Right lobe of liver (tissue), 6 donors: ENCODE data around the gene RAB35. TPM values are rescaled to one million over a fixed set of nuclear protein-coding genes. Genes with fewer than 3 reads are reported as not detected.

Experiments used
- ATAC-seq, 4 donors: fragments of 200-7000 bp; cut with Tn5 transposase; one replicate each; pipeline ENCODE4 v1.9.1; 2020; ENCODE audit warnings: mild to moderate bottlenecking in 4 of 4, moderate library complexity in 4 of 4
- DNase-seq, 3 donors: peaks; one replicate each; pipeline ENCODE4 v3.0.0-alpha.2; 2020
- H3K27ac ChIP-seq, 3 donors: fragments of 200-600 bp; one replicate each; pipeline ENCODE4 v1.8.0; 2022
- H3K27me3 ChIP-seq, 2 donors: fragments of 200-600 bp; one replicate each; pipeline ENCODE4 v1.8.0; 2022
- H3K36me3 ChIP-seq, 4 donors: fragments of 200-600 bp; sonication (generic) in 1 of 4; one replicate each; pipeline versions ENCODE4 v1.5.1 to v1.8.0; 2017 to 2022; ENCODE audit warnings: control low read depth in 1 of 4
- H3K4me1 ChIP-seq, 4 donors: fragments of 200-600 bp; sonication (generic) in 1 of 4; one replicate each; pipeline versions ENCODE4 v1.5.1 to v1.8.0; 2017 to 2022; ENCODE audit warnings: control low read depth in 1 of 4
- H3K4me3 ChIP-seq, 3 donors: fragments of 200-600 bp; one replicate each; pipeline ENCODE4 v1.8.0; 2022
- H3K9me3 ChIP-seq, 4 donors: fragments of 200-600 bp; sonication (generic) in 1 of 4; one replicate each; pipeline versions ENCODE4 v1.5.1 to v1.8.0; 2017 to 2022; ENCODE audit warnings: control low read depth in 1 of 4
- POLR2A ChIP-seq: fragments of 450-650 bp; IDR thresholded peaks from one replicate; pipeline ENCODE4 v1.6.1; 2017; ENCODE audit warnings: antibody characterized with exemption, mild to moderate bottlenecking
- WGBS: methylation state at CpG from one replicate; pipeline ENCODE4 v1.1.6; 2018; ENCODE audit warnings: low coverage, low lambda C conversion rate; ENCODE audit not compliant: insufficient coverage; ENCODE audit errors: missing lambda C conversion rate; 5-methylcytosine and 5-hydroxymethylcytosine counted together
- intact Hi-C, 2 donors: fragments of 100-400 bp; cut with DNase I; formaldehyde crosslinking; loops; one replicate each; pipeline versions ENCODE4 v1.11.2 to v1.14.1; 2022
- total RNA-seq, 6 experiments: library from RNA; depleted of rRNA in 2 of 6; stranded (reverse); fragments of >200 nt in 2 of 6; fragmentation: NEBNext Ultra II Directional in 3 of 6; extraction: Animal tissue kit (Norgen Biotek cat#: 25700) in 3 of 6; gene quantifications; one replicate each; pipeline versions ENCODE4 v1.1.0 to v1.2.4, GENCODE V29; 2016 to 2023
- TF ChIP-seq, protein P1 (sequence below), 4 donors: fragments of 200-600 bp in 3 of 4; fragments of 450-650 bp in 1 of 4; IDR thresholded peaks; one replicate each; pipeline versions ENCODE4 v1.5.1 to v1.8.0; 2016 to 2022; ENCODE audit warnings: antibody characterized with exemption in 4 of 4, mild to moderate bottlenecking in 2 of 4
- donor health status: DM: no; HTN: yes; CAD: no.
- donor health status: DM: no; HTN: no; CAD: no.
- donor health status: DM: no; HTN: no; CAD: no.
- donor health status: DM: no; HTN: yes; CAD: no.
- donor health status: DM: no; HTN: yes; CAD: no.

RAB35 gene
- total RNA-seq, 6 experiments from 2014 or later: 11.7 to 22.1 (median 14.7) TPM

DNA sequence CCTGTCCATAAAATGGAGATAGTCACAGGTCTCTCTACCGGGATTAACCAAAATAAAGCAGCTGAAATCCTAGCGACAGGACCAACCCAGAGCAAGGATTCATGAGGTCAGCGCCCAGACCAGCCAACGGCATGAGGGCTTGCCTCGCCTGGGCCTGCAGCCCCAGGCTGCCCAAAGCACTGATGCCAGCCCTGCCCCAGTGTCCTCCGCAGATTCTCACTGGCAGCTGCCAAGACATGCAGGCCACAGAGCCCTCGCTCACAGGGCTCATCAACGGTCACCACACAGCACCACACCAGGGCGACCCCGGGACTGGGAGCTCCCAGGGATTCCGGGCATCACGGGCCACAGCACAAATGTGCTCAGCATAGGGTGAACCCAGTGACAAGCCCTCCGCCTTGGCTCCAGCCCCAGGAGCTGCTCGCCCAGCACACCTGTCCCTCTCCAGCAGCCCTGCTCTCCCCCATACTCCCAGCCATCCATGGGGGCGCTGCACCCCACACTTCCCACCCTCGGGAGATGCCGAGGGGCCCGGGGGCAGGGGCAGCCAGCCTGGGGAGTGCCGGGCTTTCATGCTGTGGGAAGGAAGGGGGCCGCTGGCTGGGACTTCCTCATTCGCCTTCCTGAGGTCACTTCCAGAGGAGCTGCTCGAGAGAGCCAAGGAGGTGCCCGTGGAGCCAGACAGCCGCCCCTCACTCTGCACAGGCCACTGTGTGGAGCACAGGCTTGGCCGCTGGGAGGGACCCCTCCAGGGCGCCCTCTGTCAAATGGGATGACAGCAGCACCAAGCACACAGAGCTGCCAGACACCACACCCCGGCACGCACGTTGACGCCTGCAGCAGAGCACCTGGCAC lies 14.1 kb downstream of the RAB35 start:
- H3K36me3 ChIP-seq: peaks cover 3 to 28% (median 14%) of the 10 kb centered on the region in 4 donors

DNA sequence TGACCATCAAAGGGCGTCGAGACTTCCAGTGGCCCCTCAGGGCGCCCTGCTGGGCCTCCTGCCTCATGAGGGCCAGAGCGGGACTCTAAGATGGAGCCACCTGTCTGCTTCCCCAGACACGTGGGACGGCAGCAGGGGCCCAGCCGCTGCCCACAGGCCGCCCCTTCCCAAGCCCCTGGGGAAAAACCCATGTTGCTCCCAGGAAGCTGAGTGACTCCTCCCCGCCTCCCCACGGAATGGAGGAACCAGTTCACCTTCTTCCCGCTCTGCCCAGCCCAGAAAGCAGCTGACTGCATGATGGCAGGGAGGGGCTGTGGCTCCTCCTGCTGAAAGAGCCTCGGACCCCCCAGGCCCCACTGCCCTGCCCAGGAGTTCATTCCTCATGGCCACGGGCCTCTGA lies 14.9 kb downstream of the RAB35 start:
- Histone ChIP-seq H3K27me3 (no peaks in the 10 kb centered on the region), H3K9me3 (no peaks in the 10 kb centered on the region), H3K27ac (no peak overlapping the region), H3K4me1 (peaks cover 0 to 3% (median 0%) of the 10 kb centered on the region in 4 donors), H3K36me3 (peaks cover 3 to 36% (median 18%) of the 10 kb centered on the region in 4 donors), H3K4me3 (no peak overlapping the region)
- TF ChIP-seq, protein P1, sequence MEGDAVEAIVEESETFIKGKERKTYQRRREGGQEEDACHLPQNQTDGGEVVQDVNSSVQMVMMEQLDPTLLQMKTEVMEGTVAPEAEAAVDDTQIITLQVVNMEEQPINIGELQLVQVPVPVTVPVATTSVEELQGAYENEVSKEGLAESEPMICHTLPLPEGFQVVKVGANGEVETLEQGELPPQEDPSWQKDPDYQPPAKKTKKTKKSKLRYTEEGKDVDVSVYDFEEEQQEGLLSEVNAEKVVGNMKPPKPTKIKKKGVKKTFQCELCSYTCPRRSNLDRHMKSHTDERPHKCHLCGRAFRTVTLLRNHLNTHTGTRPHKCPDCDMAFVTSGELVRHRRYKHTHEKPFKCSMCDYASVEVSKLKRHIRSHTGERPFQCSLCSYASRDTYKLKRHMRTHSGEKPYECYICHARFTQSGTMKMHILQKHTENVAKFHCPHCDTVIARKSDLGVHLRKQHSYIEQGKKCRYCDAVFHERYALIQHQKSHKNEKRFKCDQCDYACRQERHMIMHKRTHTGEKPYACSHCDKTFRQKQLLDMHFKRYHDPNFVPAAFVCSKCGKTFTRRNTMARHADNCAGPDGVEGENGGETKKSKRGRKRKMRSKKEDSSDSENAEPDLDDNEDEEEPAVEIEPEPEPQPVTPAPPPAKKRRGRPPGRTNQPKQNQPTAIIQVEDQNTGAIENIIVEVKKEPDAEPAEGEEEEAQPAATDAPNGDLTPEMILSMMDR (IDR thresholded peaks at IDR 0.05): no peak
- no peak for TF ChIP-seq POLR2A
- 85% methylated on average over 2 of the region's 13 CpGs for WGBS
- intact Hi-C loops: no loop called here
- DNase-seq (no peak), ATAC-seq (no peak)

More for the DNA sequence above, 14.1 kb downstream of the RAB35 start:
- H3K4me1 ChIP-seq: peaks cover 0 to 3% (median 0%) of the 10 kb centered on the region in 4 donors
- H3K9me3 ChIP-seq: no peaks in the 10 kb centered on the region
- DNase-seq: no peak
- no peaks in the 10 kb centered on the region for H3K27me3 ChIP-seq
- TF ChIP-seq, protein P1 (IDR thresholded peaks at IDR 0.05): no peak
- no peak overlapping the region for H3K4me3 ChIP-seq
- 83% methylated on average over 1 of the region's 30 CpGs for WGBS
- intact Hi-C loops: no loop called here
- H3K27ac ChIP-seq: no peak overlapping the region
- ATAC-seq: peak in 3 of 4 donors; percentile 7 to 42 (median 14)

GRCh38 chr12:120101182-120101581 lies 15.4 kb downstream of the RAB35 start:
- 57% methylated on average over 7 of the region's 11 CpGs for WGBS
- peak in 3 of 4 donors; percentile 4 to 24 (median 8) for ATAC-seq
- Histone ChIP-seq H3K4me3 (no peak overlapping the region), H3K4me1 (peaks cover 0 to 3% (median 0%) of the 10 kb centered on the region in 4 donors), H3K27me3 (no peaks in the 10 kb centered on the region), H3K9me3 (no peaks in the 10 kb centered on the region), H3K36me3 (peaks cover 3 to 41% (median 19%) of the 10 kb centered on the region in 4 donors), H3K27ac (no peak overlapping the region)
- TF ChIP-seq POLR2A: no peak
- TF ChIP-seq, protein P1 (IDR thresholded peaks at IDR 0.05): no peak
- no peak for DNase-seq
- intact Hi-C loops: no loop called here

DNA sequence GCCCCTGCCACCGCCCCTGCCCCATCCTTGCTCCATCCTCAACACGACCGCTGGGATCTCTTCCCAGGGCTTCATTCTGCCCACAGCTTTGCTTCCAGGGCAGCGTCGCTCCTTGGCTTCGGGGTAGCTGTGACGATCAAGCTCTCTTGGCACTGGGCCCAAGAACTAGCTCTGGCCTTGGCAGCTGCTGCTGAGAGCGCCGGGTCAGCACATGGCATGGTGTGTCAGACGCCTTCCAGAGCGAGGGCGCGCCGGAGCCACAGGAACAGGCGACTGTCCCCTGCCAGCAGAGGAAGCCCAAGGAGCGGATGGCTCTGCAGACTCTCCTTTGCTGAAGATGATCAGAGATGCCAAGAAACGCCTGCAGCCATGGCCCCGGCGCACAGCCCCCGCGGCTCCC lies 15.9 kb downstream of the RAB35 start:
- TF ChIP-seq, protein P1 (IDR thresholded peaks at IDR 0.05): no peak
- no peak for TF ChIP-seq POLR2A
- Histone ChIP-seq H3K27ac (no peak overlapping the region), H3K4me3 (no peak overlapping the region), H3K4me1 (peaks cover 0 to 3% (median 0%) of the 10 kb centered on the region in 4 donors), H3K36me3 (peaks cover 3 to 45% (median 19%) of the 10 kb centered on the region in 4 donors), H3K27me3 (no peaks in the 10 kb centered on the region), H3K9me3 (no peaks in the 10 kb centered on the region)
- DNase-seq (peak in 1 of 3 donors; percentile 52), ATAC-seq (peak; percentile 23 to 52 (median 30))
- intact Hi-C loops: no loop called here
- 86% methylated on average over 3 of the region's 21 CpGs for WGBS
